ENCODE data around the gene RPL13A. TPM values are rescaled to one million over a fixed set of nuclear protein-coding genes. Genes with fewer than 3 reads are reported as not detected.

RPL13A gene
- total and polyA plus RNA-seq, 2 of the 13 experiments (the other 11 are each of a cell fraction or from before 2014, with no cell fraction given), result 2,601 to 3,407 TPM

- TF ChIP-seq SAP130 (CRISPR knock-in tag; IDR thresholded peaks at IDR 0.05; ENCODE audit: low read depth) (peak; percentile 33), ZSCAN29 (CRISPR knock-in tag; conservative IDR thresholded peaks at IDR 0.05) (peak; percentile 52; the same call in 1 of the 2 replicates), ZBTB37 (CRISPR knock-in tag; IDR thresholded peaks at IDR 0.05) (no peak), ZNF674 (CRISPR knock-in tag; IDR thresholded peaks at IDR 0.05; ENCODE audit: low read depth) (no peak), HIVEP1 (CRISPR knock-in tag; IDR thresholded peaks at IDR 0.05) (peak; percentile 71; the same call in 1 of the 2 replicates), CEBPZ (IDR thresholded peaks at IDR 0.05; ENCODE audit: low read length) (no peak), NONO (IDR thresholded peaks at IDR 0.05) (no peak), NONO (CRISPR knock-in tag; conservative IDR thresholded peaks at IDR 0.05) (no peak; the same call in 1 of the 2 replicates), PHF5A (CRISPR knock-in tag; IDR thresholded peaks at IDR 0.05; ENCODE audit: low read depth, unreplicated experiment) (no peak), ZIK1 (CRISPR knock-in tag; IDR thresholded peaks at IDR 0.05; ENCODE audit: borderline replicate concordance, low read depth) (no peak), ZNF687 (CRISPR knock-in tag; IDR thresholded peaks at IDR 0.05) (peak; percentile 77), IRX3 (CRISPR knock-in tag; IDR thresholded peaks at IDR 0.05; ENCODE audit: borderline replicate concordance, low read depth) (no peak), RFXAP (CRISPR knock-in tag; IDR thresholded peaks at IDR 0.05; ENCODE audit: borderline replicate concordance) (no peak), MAZ (IDR thresholded peaks at IDR 0.05; ENCODE audit: borderline replicate concordance, low read depth, low read length) (peak; percentile 80; the same call in 1 of the 2 replicates), MAZ (CRISPR knock-in tag; IDR thresholded peaks at IDR 0.05; ENCODE audit: low read depth) (peak; percentile 82), GABPA (IDR thresholded peaks at IDR 0.05; ENCODE audit: low read depth, low read length) (peak; percentile 61), GABPA (CRISPR knock-in tag; IDR thresholded peaks at IDR 0.05; ENCODE audit: low read depth) (peak; percentile 83), CENPBD1 (CRISPR knock-in tag; IDR thresholded peaks at IDR 0.05; ENCODE audit: borderline replicate concordance, low read depth) (no peak), RAD21 (CRISPR knock-in tag; IDR thresholded peaks at IDR 0.05) (peak; percentile 84), MEF2D (CRISPR knock-in tag; IDR thresholded peaks at IDR 0.05) (0 out of 2 replicates have a peak, but pooled peaks have one; percentile 7), MAX (IDR thresholded peaks at IDR 0.05) (peak; percentile 81; the same call in 1 of the 2 replicates)
These were observed 43.9 kb upstream of the RPL13A start (continued) for GRCh38 chr19:49443366-49444099.

Measured in HepG2 (cell line).